ENCODE results near the gene C19orf38. TPM values are rescaled to one million over a fixed set of nuclear protein-coding genes. Genes with fewer than 3 reads are reported as not detected.

Gene C19orf38
- total RNA-seq, 1 experiment from 2014 or later = not detected

GRCh38 chr19:10913716-10914340, 65.6 kb downstream of the C19orf38 start:
- H3K27me3 ChIP-seq = no peaks in the 10 kb centered on the region
- H3K27ac ChIP-seq = no peak overlapping the region
- peaks cover 2% of the 10 kb centered on the region; the same call in 1 of the 2 replicates for H3K36me3 ChIP-seq
- H3K4me1 ChIP-seq = peaks cover 15% of the 10 kb centered on the region
- H3K4me3 ChIP-seq = no peak overlapping the region
- no peaks in the 10 kb centered on the region for H3K9me3 ChIP-seq (replicated peaks)
- no peak for DNase-seq

GRCh38 chr19:10915130-10916091, 67.2 kb downstream of the C19orf38 start:
- no peak overlapping the region for H3K27ac ChIP-seq
- no peaks in the 10 kb centered on the region for H3K27me3 ChIP-seq
- DNase-seq = no peak
- H3K4me1 ChIP-seq = peaks cover 15% of the 10 kb centered on the region
- no peaks in the 10 kb centered on the region; the same call in 1 of the 2 replicates for H3K36me3 ChIP-seq
- no peaks in the 10 kb centered on the region for H3K9me3 ChIP-seq (replicated peaks)
- H3K4me3 ChIP-seq = no peak overlapping the region

DNA sequence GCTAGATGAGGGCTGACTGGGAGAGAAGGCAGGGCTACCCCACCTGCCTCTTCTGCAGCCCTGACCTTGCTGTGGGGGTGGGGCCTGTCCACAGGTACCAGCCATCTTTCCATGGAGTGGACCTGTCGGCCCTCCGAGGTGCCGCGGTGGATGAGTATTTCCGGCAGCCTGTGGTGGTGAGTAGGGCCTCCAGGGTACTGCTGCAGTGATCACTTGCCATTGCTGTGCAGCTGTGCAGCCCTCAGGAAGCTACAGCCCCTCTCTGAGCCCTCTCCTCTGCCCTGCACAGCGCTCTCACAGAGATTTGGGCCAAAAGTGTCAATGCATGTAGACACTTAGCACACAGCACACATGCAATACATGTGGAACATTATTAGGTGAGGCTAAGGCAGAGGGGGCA, 68.4 kb downstream of the C19orf38 start:
- H3K27me3 ChIP-seq = no peaks in the 10 kb centered on the region
- no peak overlapping the region for H3K4me3 ChIP-seq
- no peak overlapping the region for H3K27ac ChIP-seq
- no peaks in the 10 kb centered on the region; the same call in 1 of the 2 replicates for H3K36me3 ChIP-seq
- no peaks in the 10 kb centered on the region for H3K9me3 ChIP-seq (replicated peaks)
- peaks cover 7% of the 10 kb centered on the region for H3K4me1 ChIP-seq
- no peak for DNase-seq

- Histone ChIP-seq H3K27me3 (no peaks in the 10 kb centered on the region), H3K4me3 (no peak overlapping the region), H3K9me3 (replicated peaks) (no peaks in the 10 kb centered on the region), H3K4me1 (peaks cover 4% of the 10 kb centered on the region; the same call in 1 of the 2 replicates), H3K36me3 (no peaks in the 10 kb centered on the region; the same call in 1 of the 2 replicates), H3K27ac (no peak overlapping the region)
- no peak for DNase-seq
Measured at GRCh38 chr19:10918359-10918758, 70.1 kb downstream of the C19orf38 start.

Other genes starting within 250 kb of the C19orf38 start
- gene SLC44A2, start 222.9 kb upstream of the C19orf38 start, total RNA-seq (2014; rRNA removed; shearing (Covaris generic)) = 70.3 and 73.5 TPM in 2 replicates
- 277 and 302 TPM in 2 replicates for gene ILF3, start 194.1 kb upstream of the C19orf38 start, total RNA-seq (2014; rRNA removed; shearing (Covaris generic))
- gene QTRT1, start 147.0 kb upstream of the C19orf38 start, total RNA-seq (2014; rRNA removed; shearing (Covaris generic)) = 13.2 and 14.6 TPM in 2 replicates
- 56.7 and 59.5 TPM in 2 replicates for gene DNM2, start 130.3 kb upstream of the C19orf38 start, total RNA-seq (2014; rRNA removed; shearing (Covaris generic))
- gene TMED1, start 12.2 kb upstream of the C19orf38 start, total RNA-seq (2014; rRNA removed; shearing (Covaris generic)) = 25.2 and 26.0 TPM in 2 replicates
- 35.7 and 36.2 TPM in 2 replicates for gene CARM1, start 23.1 kb downstream of the C19orf38 start, total RNA-seq (2014; rRNA removed; shearing (Covaris generic))
- 22.1 and 25.2 TPM in 2 replicates for gene YIPF2, start 80.2 kb downstream of the C19orf38 start, total RNA-seq (2014; rRNA removed; shearing (Covaris generic))
- gene TIMM29, start 80.4 kb downstream of the C19orf38 start, total RNA-seq (2014; rRNA removed; shearing (Covaris generic)) = 22.5 and 23.4 TPM in 2 replicates
- gene SMARCA4, start 112.6 kb downstream of the C19orf38 start, total RNA-seq (2014; rRNA removed; shearing (Covaris generic)) = 120 and 121 TPM in 2 replicates
- 51.6 and 57.0 TPM in 2 replicates for gene LDLR, start 241.0 kb downstream of the C19orf38 start, total RNA-seq (2014; rRNA removed; shearing (Covaris generic))

Data from SJCRH30 (cell line).